ENCODE data around the gene FAT1.

Gene FAT1

GRCh38 chr4:186553717-186554116, 169.9 kb downstream of the FAT1 start:
- no peak for DNase-seq (ENCODE audit: low spot score)
- ChIA-PET CTCF (interaction anchor here (0.5 to 0.7 kb wide), 3 partner anchors 9 to 358 kb away, joined by 3 to 4 read pairs (median 3); no protein-coding TSS in a partner anchor), POLR2A (ENCODE audit: low non-redundant PET) (no interaction called here)
- TF ChIP-seq, protein P1, sequence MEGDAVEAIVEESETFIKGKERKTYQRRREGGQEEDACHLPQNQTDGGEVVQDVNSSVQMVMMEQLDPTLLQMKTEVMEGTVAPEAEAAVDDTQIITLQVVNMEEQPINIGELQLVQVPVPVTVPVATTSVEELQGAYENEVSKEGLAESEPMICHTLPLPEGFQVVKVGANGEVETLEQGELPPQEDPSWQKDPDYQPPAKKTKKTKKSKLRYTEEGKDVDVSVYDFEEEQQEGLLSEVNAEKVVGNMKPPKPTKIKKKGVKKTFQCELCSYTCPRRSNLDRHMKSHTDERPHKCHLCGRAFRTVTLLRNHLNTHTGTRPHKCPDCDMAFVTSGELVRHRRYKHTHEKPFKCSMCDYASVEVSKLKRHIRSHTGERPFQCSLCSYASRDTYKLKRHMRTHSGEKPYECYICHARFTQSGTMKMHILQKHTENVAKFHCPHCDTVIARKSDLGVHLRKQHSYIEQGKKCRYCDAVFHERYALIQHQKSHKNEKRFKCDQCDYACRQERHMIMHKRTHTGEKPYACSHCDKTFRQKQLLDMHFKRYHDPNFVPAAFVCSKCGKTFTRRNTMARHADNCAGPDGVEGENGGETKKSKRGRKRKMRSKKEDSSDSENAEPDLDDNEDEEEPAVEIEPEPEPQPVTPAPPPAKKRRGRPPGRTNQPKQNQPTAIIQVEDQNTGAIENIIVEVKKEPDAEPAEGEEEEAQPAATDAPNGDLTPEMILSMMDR (conservative IDR thresholded peaks at IDR 0.05; ENCODE audit: low read depth): no peak
- H3K27ac ChIP-seq: no peak overlapping the region

- ChIA-PET CTCF (no interaction called here), POLR2A (ENCODE audit: low non-redundant PET) (no interaction called here)
- TF ChIP-seq, protein P1 (conservative IDR thresholded peaks at IDR 0.05; ENCODE audit: low read depth): no peak
- DNase-seq (ENCODE audit: low spot score): no peak
- no peak overlapping the region for H3K27ac ChIP-seq
Observed at GRCh38 chr4:186551849-186552248, 171.8 kb downstream of the FAT1 start.

DNA sequence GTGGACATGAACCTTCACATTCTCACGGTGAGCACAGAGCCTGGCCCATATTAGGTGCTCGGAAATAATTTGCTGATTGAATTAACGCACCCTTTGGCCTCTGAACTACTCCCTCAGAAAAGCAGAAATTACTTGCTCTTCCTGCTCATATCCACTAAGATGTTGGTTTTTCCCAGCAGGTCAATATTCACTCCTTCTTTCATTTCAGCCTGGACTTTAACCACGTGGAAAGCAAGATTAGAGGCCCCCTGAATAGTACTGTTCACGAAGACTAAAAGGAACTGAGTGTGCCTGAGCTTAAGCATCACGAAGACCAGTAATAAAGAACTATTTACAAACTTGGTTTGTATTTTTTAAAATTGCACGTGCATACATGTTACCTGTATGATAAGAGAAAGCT, 178.2 kb downstream of the FAT1 start:
- CTCF ChIA-PET: interaction anchor here (1.0 kb wide), 1 partner anchor 8 kb away, joined by 3 read pairs; no protein-coding TSS in a partner anchor

DNA sequence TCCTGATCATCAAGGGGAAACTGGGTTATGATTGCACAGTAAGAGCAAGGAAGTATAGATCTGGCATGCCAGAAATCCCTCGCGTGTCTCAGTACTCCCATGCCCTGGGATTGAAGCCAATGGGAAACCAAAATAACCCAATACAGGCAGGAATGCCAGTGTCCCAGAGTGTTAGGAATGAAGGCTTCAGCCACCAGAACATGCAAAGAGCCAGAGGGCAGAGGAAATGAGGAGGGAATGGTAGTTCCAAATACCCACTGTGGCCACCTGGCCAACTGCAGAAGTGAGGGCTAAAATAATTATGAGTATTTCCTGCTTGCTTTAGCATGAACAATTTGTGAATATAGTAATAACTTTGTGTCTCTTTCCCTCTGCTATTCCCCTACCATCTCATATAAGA, 180.4 kb downstream of the FAT1 start:
- TF ChIP-seq, protein P1 (conservative IDR thresholded peaks at IDR 0.05; ENCODE audit: low read depth): no peak
- H3K27ac ChIP-seq: no peak overlapping the region
- CTCF ChIA-PET: no interaction called here
- POLR2A ChIA-PET (ENCODE audit: low non-redundant PET): no interaction called here
- no peak for DNase-seq (ENCODE audit: low spot score)

More for the DNA sequence above, 178.2 kb downstream of the FAT1 start:
- POLR2A ChIA-PET (ENCODE audit: low non-redundant PET): no interaction called here
- no peak for DNase-seq (ENCODE audit: low spot score)
- TF ChIP-seq, protein P1 (conservative IDR thresholded peaks at IDR 0.05; ENCODE audit: low read depth): no peak
- H3K27ac ChIP-seq: no peak overlapping the region

GRCh38 chr4:186541801-186542200, 181.9 kb downstream of the FAT1 start:
- DNase-seq (ENCODE audit: low spot score): no peak
- POLR2A ChIA-PET (ENCODE audit: low non-redundant PET): no interaction called here

GRCh38 chr4:186537843-186538521, 185.7 kb downstream of the FAT1 start:
- ChIA-PET POLR2A (ENCODE audit: low non-redundant PET) (no interaction called here), CTCF (interaction anchor here (0.7 kb wide), 1 partner anchor 34 kb away, joined by 3 read pairs; no protein-coding TSS in a partner anchor)
- DNase-seq (ENCODE audit: low spot score): no peak
- TF ChIP-seq, protein P1 (conservative IDR thresholded peaks at IDR 0.05; ENCODE audit: low read depth): no peak
- no peak overlapping the region for H3K27ac ChIP-seq

More at GRCh38 chr4:186541801-186542200, 181.9 kb downstream of the FAT1 start:
- CTCF ChIA-PET: interaction anchor here (0.6 kb wide), 1 partner anchor 123 kb away, joined by 3 read pairs; no protein-coding TSS in a partner anchor
- no peak overlapping the region for H3K27ac ChIP-seq
- TF ChIP-seq, protein P1 (conservative IDR thresholded peaks at IDR 0.05; ENCODE audit: low read depth): no peak

Data from RWPE1 (cell line).